ENCODE results near the gene FBXO44.
A peak's percentile ranks its signal among the peaks of the same experiment; 100 is the strongest.
"Not testable (repeated sequence)": the region's sequence is repeated elsewhere in the genome, so short reads cannot be mapped to it uniquely, and the experiment has no call there.

FBXO44 gene

GRCh38 chr1:11654137-11654938 lies at the start of gene FBXO44, which contains the start of gene FBXO2:
TSS of gene FBXO44 (plus strand) at chr1:11654877. CDS start at chr1:11655836, 959 bp downstream.
TSS of gene FBXO2 (minus strand) at chr1:11654429. CDS start at chr1:11654340, 89 bp downstream.
- DNase-seq (ENCODE audit: low spot score) = no peak

- DNase-seq (ENCODE audit: low spot score) = no peak
Observed at GRCh38 chr1:11606775-11607174, 47.9 kb upstream of the FBXO44 start.

GRCh38 chr1:11608596-11609130 lies 46.0 kb upstream of the FBXO44 start:
- DNase-seq (ENCODE audit: low spot score) = not testable (repeated sequence)

GRCh38 chr1:11609378-11609777 lies 45.3 kb upstream of the FBXO44 start:
- DNase-seq (ENCODE audit: low spot score) = not testable (repeated sequence)

GRCh38 chr1:11610629-11611180 lies 44.0 kb upstream of the FBXO44 start:
- DNase-seq (ENCODE audit: low spot score) = no peak

- peak; percentile 21 for DNase-seq (ENCODE audit: low spot score)
Observed at GRCh38 chr1:11611638-11612327, 42.9 kb upstream of the FBXO44 start.

GRCh38 chr1:11613347-11613746 lies 41.3 kb upstream of the FBXO44 start:
- no peak for DNase-seq (ENCODE audit: low spot score)

GRCh38 chr1:11615090-11615489 lies 39.6 kb upstream of the FBXO44 start:
- no peak for DNase-seq (ENCODE audit: low spot score)

- DNase-seq (ENCODE audit: low spot score) = no peak
Observed at GRCh38 chr1:11616766-11617165, 37.9 kb upstream of the FBXO44 start.

- DNase-seq (ENCODE audit: low spot score) = no peak
Observed at GRCh38 chr1:11617314-11617713, 37.4 kb upstream of the FBXO44 start.

- no peak for DNase-seq (ENCODE audit: low spot score)
Observed at GRCh38 chr1:11617741-11618140, 36.9 kb upstream of the FBXO44 start.

GRCh38 chr1:11620405-11620804 lies 34.3 kb upstream of the FBXO44 start:
- no peak for DNase-seq (ENCODE audit: low spot score)

- DNase-seq (ENCODE audit: low spot score) = no peak
Observed at GRCh38 chr1:11620924-11621323, 33.8 kb upstream of the FBXO44 start.

- DNase-seq (ENCODE audit: low spot score) = no peak
Observed at GRCh38 chr1:11622398-11622797, 32.3 kb upstream of the FBXO44 start.

GRCh38 chr1:11623702-11624101 lies 31.0 kb upstream of the FBXO44 start:
- DNase-seq (ENCODE audit: low spot score) = no peak

GRCh38 chr1:11626551-11626950 lies 28.1 kb upstream of the FBXO44 start:
- no peak for DNase-seq (ENCODE audit: low spot score)

GRCh38 chr1:11628767-11629166 lies 25.9 kb upstream of the FBXO44 start:
- DNase-seq (ENCODE audit: low spot score) = no peak

- no peak for DNase-seq (ENCODE audit: low spot score)
Observed at GRCh38 chr1:11629184-11630016, 25.3 kb upstream of the FBXO44 start.

GRCh38 chr1:11634365-11635192 lies 20.1 kb upstream of the FBXO44 start:
- DNase-seq (ENCODE audit: low spot score) = no peak

- no peak for DNase-seq (ENCODE audit: low spot score)
Observed at GRCh38 chr1:11638121-11638520, 16.6 kb upstream of the FBXO44 start.

GRCh38 chr1:11639372-11639771 lies 15.3 kb upstream of the FBXO44 start:
- no peak for DNase-seq (ENCODE audit: low spot score)

Data from hematopoietic multipotent progenitor cell treated with erythropoietin and hydrocortisone succinate and interleukin-3 and kit ligand, for 15 days (in vitro differentiated cells).